Ovary (tissue), 9 donors: ENCODE results near the gene TMSB10. TPM values are rescaled to one million over a fixed set of nuclear protein-coding genes. Genes with fewer than 3 reads are reported as not detected.

Source experiments
- DNase-seq, 5 donors: peaks; one replicate each; pipeline ENCODE4 v3.0.0-alpha.2; 2019 to 2020
- H3K27ac ChIP-seq, 2 donors: fragments of 200-600 bp; one replicate each; pipeline versions ENCODE4 v1.5.1 to v1.8.0; 2019 to 2022
- H3K27me3 ChIP-seq: fragments of 200-600 bp; one replicate; pipeline ENCODE4 v1.8.0; 2022
- H3K36me3 ChIP-seq: fragments of 200-600 bp; sonication (generic); one replicate; pipeline ENCODE4 v1.5.1; 2019
- H3K4me1 ChIP-seq: one replicate; pipeline ENCODE4 v1.8.1; 2013; ENCODE audit warnings: mild to moderate bottlenecking, moderate library complexity; ENCODE audit not compliant: insufficient read depth
- H3K4me3 ChIP-seq: fragments of 200-600 bp; sonication (generic); one replicate; pipeline ENCODE4 v1.5.1; 2017
- H3K9me3 ChIP-seq, 2 donors: fragments of 200-600 bp in 1 of 2; sonication (generic) in 1 of 2; one replicate each; pipeline versions ENCODE4 v1.5.1 to v1.8.1; 2013 to 2019; ENCODE audit warnings: mild to moderate bottlenecking in 1 of 2, moderate library complexity in 1 of 2
- CTCF ChIP-seq, 3 donors: fragments of 450-650 bp in 2 of 3; fragments of 200-600 bp in 1 of 3; IDR thresholded peaks; one replicate each; pipeline versions ENCODE4 v1.5.1 to v1.8.0; 2016 to 2022; ENCODE audit warnings: antibody characterized with exemption in 3 of 3, mild to moderate bottlenecking in 1 of 3
- EP300 ChIP-seq: sonication (generic); formaldehyde crosslinking; IDR thresholded peaks from one replicate; pipeline ENCODE4 v1.6.1; 2017; ENCODE audit warnings: antibody characterized with exemption
- POLR2A ChIP-seq: fragments of 450-650 bp; IDR thresholded peaks from one replicate; pipeline ENCODE4 v1.6.1; 2017; ENCODE audit warnings: antibody characterized with exemption, mild to moderate bottlenecking, moderate library complexity
- WGBS, 3 donors: extraction: QIAGEN DNeasy Blood & Tissue Kit in 1 of 3; methylation state at CpG; one replicate each; pipeline versions ENCODE4 v1.1.5 to v1.1.7; 2013 to 2017; 5-methylcytosine and 5-hydroxymethylcytosine counted together
- intact Hi-C, 4 donors: fragments of 100-400 bp; cut with DNase I; formaldehyde crosslinking; loops; one replicate each; pipeline versions ENCODE4 v1.11.0 to v1.15.1; 2022 to 2023
- polyA plus RNA-seq, 2 donors: library from polyadenylated mRNA; stranded (reverse); fragments of 200-250 nt in 1 of 2; fragments of 350-450 nt in 1 of 2; fragmentation: Illumina TruSeq in 1 of 2; extraction: RNeasy Lipid Tissue Mini Kit (QIAGEN cat#74804) in 1 of 2; gene quantifications; one replicate each; pipeline ENCODE4 v1.2.3, GENCODE V29; 2013 to 2014
- total RNA-seq, 7 donors: library from RNA; depleted of rRNA in 2 of 7; stranded (reverse); fragments of >200 nt in 2 of 7; fragmentation: NEBNext Ultra II Directional in 3 of 7; extraction: Animal tissue kit (Norgen Biotek cat#: 25700) in 3 of 7; gene quantifications; one replicate each; pipeline versions ENCODE4 v1.1.0 to v1.2.4, GENCODE V29; 2016 to 2023
- donor health status: DM: no; HTN: no; CAD: no; lungs with moderate emphysema.
- donor health status: DM: no; HTN: no; CAD: no.
- donor health status: Bipolar disorder and iron deficiency.
- donor health status: DM: yes; HTN: yes; CAD: no.
- donor health status: DM: no; HTN: no; CAD: no.
- donor health status: DM: yes; HTN: yes; CAD: no.

The TMSB10 gene
- total and polyA plus RNA-seq, 9 donors, result 1,247 to 5,558 (median 2,639) TPM

GRCh38 chr2:84904717-84905174 is 710 bp upstream of the TMSB10 start:
- 0 to 1% (median 0%) methylated on average over 21 of the region's 21 CpGs for WGBS, 3 donors
- H3K4me1 ChIP-seq, result peaks cover 5% of the 10 kb centered on the region
- peak overlapping the region; percentile 87 to 90 for H3K27ac ChIP-seq
- DNase-seq, result peak; percentile 77 to 91 (median 88)
- H3K4me3 ChIP-seq, result peak overlapping the region; percentile 78
- intact Hi-C loops, result no loop called here
- no peaks in the 10 kb centered on the region for H3K9me3 ChIP-seq
- TF ChIP-seq EP300, result no peak
- TF ChIP-seq POLR2A, result peak; percentile 6
- no peaks in the 10 kb centered on the region for H3K36me3 ChIP-seq
- no peaks in the 10 kb centered on the region for H3K27me3 ChIP-seq

- Histone ChIP-seq H3K27me3 (no peaks in the 10 kb centered on the region), H3K4me1 (peaks cover 5% of the 10 kb centered on the region), H3K27ac (peak overlapping the region; percentile 87 to 90), H3K36me3 (no peaks in the 10 kb centered on the region), H3K4me3 (peak overlapping the region; percentile 78), H3K9me3 (no peaks in the 10 kb centered on the region)
- intact Hi-C loops, result loop anchor here in 1 of 4 donors (2.0 kb wide), 1 partner anchor 26 kb away; the partner anchor contains the start of gene TRABD2A
- WGBS, 3 donors, result 1% methylated on average over 38 of the region's 38 CpGs
- no peak for TF ChIP-seq EP300
- peak in 1 of 3 donors; percentile 12 for TF ChIP-seq CTCF (IDR thresholded peaks at IDR 0.05)
- TF ChIP-seq POLR2A, result no peak
- DNase-seq, result peak in 4 of 5 donors; percentile 35 to 66 (median 48)
Observed at GRCh38 chr2:84906108-84906899, 848 bp downstream of the TMSB10 start.

DNA sequence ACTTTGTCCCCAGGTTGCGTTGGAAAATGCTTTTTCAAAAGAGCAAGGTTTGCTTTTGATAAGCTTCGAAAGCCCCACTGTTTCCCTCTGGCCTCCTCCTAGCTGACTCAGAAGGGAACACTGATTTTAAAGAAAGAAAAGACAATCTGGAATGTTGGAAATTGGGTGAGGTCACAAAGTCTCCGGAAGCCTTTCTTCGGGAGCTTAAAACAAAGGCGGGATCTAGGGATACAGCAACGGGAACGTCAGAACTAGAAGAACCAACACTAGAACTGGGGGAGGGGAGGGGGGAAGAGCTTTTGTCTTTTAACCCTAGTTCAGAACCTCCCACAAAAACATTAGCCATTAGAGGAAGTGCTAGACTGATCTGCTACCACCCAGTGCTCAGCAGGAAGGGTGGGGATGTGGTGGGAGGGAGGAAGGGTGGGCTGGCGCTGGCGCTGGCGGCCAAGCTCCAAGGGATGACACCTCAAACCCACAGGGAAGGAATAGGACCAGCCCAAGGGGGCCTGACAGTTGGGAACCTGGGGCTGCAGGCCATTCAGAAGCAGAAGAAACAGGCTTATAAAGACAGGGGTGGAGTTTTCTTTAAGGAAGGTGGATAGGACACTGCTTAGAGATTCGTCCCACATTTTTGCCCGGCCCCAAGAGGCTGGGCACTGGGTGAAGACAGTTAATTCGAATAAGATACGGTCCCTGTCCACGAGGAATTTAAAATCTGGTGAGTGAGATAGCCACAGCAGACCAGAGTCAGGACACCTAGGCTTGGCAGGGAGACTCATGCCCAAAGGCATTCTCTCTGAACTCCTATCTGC is 1.7 kb downstream of the TMSB10 start:
- H3K27ac ChIP-seq, result peak overlapping the region; percentile 87 to 90
- peak overlapping the region; percentile 78 for H3K4me3 ChIP-seq
- peaks cover 5% of the 10 kb centered on the region for H3K4me1 ChIP-seq
- H3K36me3 ChIP-seq, result no peaks in the 10 kb centered on the region
- 5 to 14% (median 7%) methylated on average over 15 of the region's 15 CpGs for WGBS, 3 donors
- intact Hi-C loops, result loop anchor here in 1 of 4 donors (2.0 kb wide), 1 partner anchor 26 kb away; the partner anchor contains the start of gene TRABD2A
- no peak for TF ChIP-seq POLR2A
- TF ChIP-seq EP300, result no peak
- no peak for TF ChIP-seq CTCF (IDR thresholded peaks at IDR 0.05)
- H3K27me3 ChIP-seq, result no peaks in the 10 kb centered on the region
- no peaks in the 10 kb centered on the region for H3K9me3 ChIP-seq
- DNase-seq, result peak in 4 of 5 donors; percentile 53 to 71 (median 64)

DNA sequence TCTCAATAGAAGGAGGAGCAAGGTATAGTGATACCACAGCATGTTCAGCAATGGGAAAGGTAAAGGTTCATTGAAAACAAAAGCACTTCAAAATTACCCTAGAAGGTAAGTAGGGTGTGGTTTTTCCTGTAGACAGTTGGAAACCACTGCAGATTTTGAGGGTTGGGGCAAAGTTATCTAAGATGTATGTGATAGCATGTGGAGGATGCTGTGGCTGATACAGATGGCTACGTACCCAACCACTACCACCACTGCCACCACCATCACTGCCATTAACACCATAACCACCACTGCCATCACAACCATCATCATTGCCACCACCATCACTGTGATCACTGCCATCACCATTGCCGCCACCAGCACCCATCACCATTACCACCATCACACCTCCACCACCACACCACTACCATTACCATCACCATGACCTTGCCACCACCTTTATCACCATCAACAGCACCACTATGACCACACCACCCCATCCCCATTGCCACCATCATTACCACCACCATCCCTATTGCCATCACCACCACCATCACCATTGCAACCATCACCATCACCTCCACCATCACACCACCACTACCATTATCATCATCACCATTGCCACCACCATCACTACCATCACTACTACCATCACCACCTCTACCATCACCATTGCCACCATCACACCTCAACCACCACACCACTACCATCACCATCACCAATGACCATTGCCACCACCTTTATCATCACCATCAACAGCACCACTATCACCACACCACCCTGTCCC is 3.7 kb downstream of the TMSB10 start:
- no peaks in the 10 kb centered on the region for H3K9me3 ChIP-seq
- H3K27me3 ChIP-seq, result no peaks in the 10 kb centered on the region
- H3K4me3 ChIP-seq, result no peak overlapping the region
- TF ChIP-seq EP300 (no peak), CTCF (IDR thresholded peaks at IDR 0.05) (no peak), POLR2A (no peak)
- intact Hi-C loops, result no loop called here
- peaks cover 3% of the 10 kb centered on the region for H3K4me1 ChIP-seq
- no peak for DNase-seq
- 94 to 96% (median 96%) methylated on average over 2 of the region's 2 CpGs for WGBS, 3 donors
- H3K27ac ChIP-seq, result no peak overlapping the region
- no peaks in the 10 kb centered on the region for H3K36me3 ChIP-seq
